H1 (cell line): ENCODE data around the gene PID1. TPM values are rescaled to one million over a fixed set of nuclear protein-coding genes. Genes with fewer than 3 reads are reported as not detected.

Experiments
- FOSL1 ChIP-seq: IDR thresholded peaks from 2 replicates; pipeline ENCODE4 v1.6.1; 2011; ENCODE audit warnings: mild to moderate bottlenecking, low read depth, low read length, moderate library complexity; ENCODE audit not compliant: insufficient read depth
- RNF2 ChIP-seq: fragments of 200-900, 300-1000 bp; sonication (generic); IDR thresholded peaks from 2 replicates; pipeline ENCODE4 v1.7.1; 2016; ENCODE audit warnings: borderline replicate concordance, low read depth, mild to moderate bottlenecking, antibody characterized with exemption, low read length; ENCODE audit not compliant: poor library complexity, severe bottlenecking; ENCODE audit errors: missing control alignments
- YY1 ChIP-seq: IDR thresholded peaks from 2 replicates; pipeline ENCODE4 v1.6.1; 2011; ENCODE audit warnings: low read depth, mild to moderate bottlenecking, low read length
- polyA plus RNA-seq, 7 experiments: library from polyadenylated mRNA; depleted of rRNA in 3 of 7; stranded (reverse) in 5 of 7; unstranded in 2 of 7; fragments of >200 nt in 5 of 7; fragments of 200-250 nt in 2 of 7; gene quantifications; 1 replicate in 5 of 7; 2 replicates in 1 of 7; 4 replicates in 1 of 7; pipeline versions ENCODE4 v1.2.1 to v1.2.3, GENCODE V29; 2011 to 2013; ENCODE audit warnings: missing spikeins in 2 of 7, mixed read lengths in 2 of 7
- total RNA-seq: library from RNA; stranded (reverse); fragmentation: NEBNext Ultra II Directional; extraction: Animal tissue kit (Norgen Biotek cat#: 25700); gene quantifications from 2 replicates; pipeline ENCODE4 v1.2.1, GENCODE V29; 2021

PID1 gene
- total and polyA plus RNA-seq, 2 of the 8 experiments (the other 6 are each of a cell fraction or from before 2014, with no cell fraction given): 1.5 to 3.3 TPM

DNA sequence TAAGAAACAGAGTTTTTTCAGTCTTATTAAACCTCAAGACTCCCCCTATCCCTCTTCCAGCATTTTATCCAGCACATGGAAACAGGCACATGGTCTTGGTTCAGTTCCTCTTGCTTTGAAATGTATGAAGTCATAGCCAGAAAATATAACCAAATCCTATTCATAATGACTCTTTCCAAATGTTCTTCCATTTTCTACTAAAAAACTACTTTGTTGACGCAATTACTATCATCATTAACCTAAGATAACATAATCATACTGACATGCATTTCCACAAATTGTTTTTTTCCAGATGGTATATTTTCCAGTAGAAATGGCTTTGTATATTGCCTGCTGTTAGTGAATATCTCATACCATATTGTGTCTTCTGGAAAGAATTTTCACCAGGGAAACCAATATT is 261.3 kb downstream of the PID1 start (continued):
- TF ChIP-seq FOSL1 (no peak), YY1 (no peak), RNF2 (no peak)
